ENCODE measurements around the gene TSPO2.
A peak's percentile ranks its signal among the peaks of the same experiment; 100 is the strongest.

The TSPO2 gene

GRCh38 chr6:41027799-41028560 lies 14.3 kb upstream of the TSPO2 start:
- peak; percentile 75 for DNase-seq

GRCh38 chr6:41028561-41029412 lies 13.5 kb upstream of the TSPO2 start:
- no peak for DNase-seq

- no peak for DNase-seq
These were observed 9.4 kb upstream of the TSPO2 start for GRCh38 chr6:41032830-41033229.

GRCh38 chr6:41033776-41034175 lies 8.5 kb upstream of the TSPO2 start:
- no peak for DNase-seq

- DNase-seq: no peak
These were observed 6.1 kb upstream of the TSPO2 start for GRCh38 chr6:41036186-41036585.

GRCh38 chr6:41036601-41037000 lies 5.7 kb upstream of the TSPO2 start:
- no peak for DNase-seq

GRCh38 chr6:41037107-41037900 lies 5.0 kb upstream of the TSPO2 start:
- DNase-seq: no peak

- no peak for DNase-seq
These were observed 4.1 kb upstream of the TSPO2 start for GRCh38 chr6:41038205-41038604.

- DNase-seq: peak; percentile 48
These were observed 2.9 kb upstream of the TSPO2 start, which contains the start of gene UNC5CL for GRCh38 chr6:41039060-41039998. UNC5CL (minus strand) TSS chr6:41039221; CDS start chr6:41035074, 4,147 bp downstream.

GRCh38 chr6:41040101-41040939 lies 1.9 kb upstream of the TSPO2 start:
- no peak for DNase-seq

GRCh38 chr6:41040940-41041536 lies 1.2 kb upstream of the TSPO2 start:
- no peak for DNase-seq

- no peak for DNase-seq
These were observed 884 bp downstream of the TSPO2 start for GRCh38 chr6:41043151-41043550.

GRCh38 chr6:41045664-41046063 lies 3.4 kb downstream of the TSPO2 start:
- DNase-seq: no peak

- DNase-seq: no peak
These were observed 3.8 kb downstream of the TSPO2 start for GRCh38 chr6:41046084-41046483.

GRCh38 chr6:41047306-41047705 lies 5.0 kb downstream of the TSPO2 start:
- no peak for DNase-seq

- DNase-seq: no peak
These were observed 5.8 kb downstream of the TSPO2 start for GRCh38 chr6:41047745-41048732.

- DNase-seq: no peak
These were observed 7.3 kb downstream of the TSPO2 start for GRCh38 chr6:41049521-41049920.

GRCh38 chr6:41049955-41050354 lies 7.7 kb downstream of the TSPO2 start:
- no peak for DNase-seq

GRCh38 chr6:41050536-41050935 lies 8.3 kb downstream of the TSPO2 start:
- DNase-seq: no peak

Data from stimulated activated CD4-positive, alpha-beta T cell treated with anti-CD3 and anti-CD28 coated beads, Interleukin-12 subunit alpha, Interleukin-12 subunit beta, amount 100 ng/mL, for 4 hours (primary cell).